Measurements from ENCODE around the gene POC1B.

DNA sequence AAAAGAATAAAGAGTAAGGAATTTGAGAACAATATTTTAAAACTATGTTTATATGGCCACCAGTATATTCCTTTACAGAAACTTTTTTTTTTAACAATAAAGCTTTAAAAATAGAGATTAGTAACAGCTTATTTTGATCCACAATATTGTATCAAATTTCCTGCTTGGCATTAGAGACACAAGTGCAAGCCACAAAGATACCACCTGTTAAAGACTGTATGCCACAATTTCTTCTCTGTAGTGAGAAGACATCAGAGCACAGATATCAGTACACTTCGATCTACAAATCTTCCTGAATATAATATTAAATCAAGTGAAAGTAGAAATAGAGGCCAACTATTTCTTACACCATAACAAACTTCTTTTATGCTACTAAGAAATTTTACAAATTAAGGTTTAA is 69.3 kb downstream of the POC1B start:
- TF ChIP-seq, protein P1, sequence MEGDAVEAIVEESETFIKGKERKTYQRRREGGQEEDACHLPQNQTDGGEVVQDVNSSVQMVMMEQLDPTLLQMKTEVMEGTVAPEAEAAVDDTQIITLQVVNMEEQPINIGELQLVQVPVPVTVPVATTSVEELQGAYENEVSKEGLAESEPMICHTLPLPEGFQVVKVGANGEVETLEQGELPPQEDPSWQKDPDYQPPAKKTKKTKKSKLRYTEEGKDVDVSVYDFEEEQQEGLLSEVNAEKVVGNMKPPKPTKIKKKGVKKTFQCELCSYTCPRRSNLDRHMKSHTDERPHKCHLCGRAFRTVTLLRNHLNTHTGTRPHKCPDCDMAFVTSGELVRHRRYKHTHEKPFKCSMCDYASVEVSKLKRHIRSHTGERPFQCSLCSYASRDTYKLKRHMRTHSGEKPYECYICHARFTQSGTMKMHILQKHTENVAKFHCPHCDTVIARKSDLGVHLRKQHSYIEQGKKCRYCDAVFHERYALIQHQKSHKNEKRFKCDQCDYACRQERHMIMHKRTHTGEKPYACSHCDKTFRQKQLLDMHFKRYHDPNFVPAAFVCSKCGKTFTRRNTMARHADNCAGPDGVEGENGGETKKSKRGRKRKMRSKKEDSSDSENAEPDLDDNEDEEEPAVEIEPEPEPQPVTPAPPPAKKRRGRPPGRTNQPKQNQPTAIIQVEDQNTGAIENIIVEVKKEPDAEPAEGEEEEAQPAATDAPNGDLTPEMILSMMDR (IDR thresholded peaks at IDR 0.05; ENCODE audit: low read depth, low read length, missing input control), result no peak
- TF ChIP-seq GABPA (IDR thresholded peaks at IDR 0.05 in 1 of 2, conservative IDR thresholded peaks at IDR 0.05 in 1 of 2) (no peak), JUND (IDR thresholded peaks at IDR 0.05) (no peak), EGR1 (IDR thresholded peaks at IDR 0.05; ENCODE audit: low read depth in 2 of 2) (no peak), TAF1 (conservative IDR thresholded peaks at IDR 0.05) (no peak), HNF4A (conservative IDR thresholded peaks at IDR 0.05) (no peak), NR2F2 (IDR thresholded peaks at IDR 0.05) (no peak), SP1 (IDR thresholded peaks at IDR 0.05) (no peak)
- TF ChIP-seq, protein P2, sequence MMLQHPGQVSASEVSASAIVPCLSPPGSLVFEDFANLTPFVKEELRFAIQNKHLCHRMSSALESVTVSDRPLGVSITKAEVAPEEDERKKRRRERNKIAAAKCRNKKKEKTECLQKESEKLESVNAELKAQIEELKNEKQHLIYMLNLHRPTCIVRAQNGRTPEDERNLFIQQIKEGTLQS (IDR thresholded peaks at IDR 0.05), result no peak
- TF ChIP-seq, protein P3, sequence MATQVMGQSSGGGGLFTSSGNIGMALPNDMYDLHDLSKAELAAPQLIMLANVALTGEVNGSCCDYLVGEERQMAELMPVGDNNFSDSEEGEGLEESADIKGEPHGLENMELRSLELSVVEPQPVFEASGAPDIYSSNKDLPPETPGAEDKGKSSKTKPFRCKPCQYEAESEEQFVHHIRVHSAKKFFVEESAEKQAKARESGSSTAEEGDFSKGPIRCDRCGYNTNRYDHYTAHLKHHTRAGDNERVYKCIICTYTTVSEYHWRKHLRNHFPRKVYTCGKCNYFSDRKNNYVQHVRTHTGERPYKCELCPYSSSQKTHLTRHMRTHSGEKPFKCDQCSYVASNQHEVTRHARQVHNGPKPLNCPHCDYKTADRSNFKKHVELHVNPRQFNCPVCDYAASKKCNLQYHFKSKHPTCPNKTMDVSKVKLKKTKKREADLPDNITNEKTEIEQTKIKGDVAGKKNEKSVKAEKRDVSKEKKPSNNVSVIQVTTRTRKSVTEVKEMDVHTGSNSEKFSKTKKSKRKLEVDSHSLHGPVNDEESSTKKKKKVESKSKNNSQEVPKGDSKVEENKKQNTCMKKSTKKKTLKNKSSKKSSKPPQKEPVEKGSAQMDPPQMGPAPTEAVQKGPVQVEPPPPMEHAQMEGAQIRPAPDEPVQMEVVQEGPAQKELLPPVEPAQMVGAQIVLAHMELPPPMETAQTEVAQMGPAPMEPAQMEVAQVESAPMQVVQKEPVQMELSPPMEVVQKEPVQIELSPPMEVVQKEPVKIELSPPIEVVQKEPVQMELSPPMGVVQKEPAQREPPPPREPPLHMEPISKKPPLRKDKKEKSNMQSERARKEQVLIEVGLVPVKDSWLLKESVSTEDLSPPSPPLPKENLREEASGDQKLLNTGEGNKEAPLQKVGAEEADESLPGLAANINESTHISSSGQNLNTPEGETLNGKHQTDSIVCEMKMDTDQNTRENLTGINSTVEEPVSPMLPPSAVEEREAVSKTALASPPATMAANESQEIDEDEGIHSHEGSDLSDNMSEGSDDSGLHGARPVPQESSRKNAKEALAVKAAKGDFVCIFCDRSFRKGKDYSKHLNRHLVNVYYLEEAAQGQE (IDR thresholded peaks at IDR 0.05), result no peak
- TF ChIP-seq, protein P4, sequence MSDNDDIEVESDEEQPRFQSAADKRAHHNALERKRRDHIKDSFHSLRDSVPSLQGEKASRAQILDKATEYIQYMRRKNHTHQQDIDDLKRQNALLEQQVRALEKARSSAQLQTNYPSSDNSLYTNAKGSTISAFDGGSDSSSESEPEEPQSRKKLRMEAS (IDR thresholded peaks at IDR 0.05), result no peak
